T-helper 2 cell (primary cell): ENCODE results near the gene EDN1.
"Not testable (repeated sequence)": the region's sequence is repeated elsewhere in the genome, so short reads cannot be mapped to it uniquely, and the experiment has no call there.

Experiments used
- DNase-seq, 5 experiments: peaks; one replicate each; pipeline versions ENCODE4 v3.0.0 to v3.0.0-alpha.2; 2012 to 2022

EDN1 gene

GRCh38 chr6:12294851-12295536 lies 4.8 kb downstream of the EDN1 start:
- DNase-seq = no peak

DNA sequence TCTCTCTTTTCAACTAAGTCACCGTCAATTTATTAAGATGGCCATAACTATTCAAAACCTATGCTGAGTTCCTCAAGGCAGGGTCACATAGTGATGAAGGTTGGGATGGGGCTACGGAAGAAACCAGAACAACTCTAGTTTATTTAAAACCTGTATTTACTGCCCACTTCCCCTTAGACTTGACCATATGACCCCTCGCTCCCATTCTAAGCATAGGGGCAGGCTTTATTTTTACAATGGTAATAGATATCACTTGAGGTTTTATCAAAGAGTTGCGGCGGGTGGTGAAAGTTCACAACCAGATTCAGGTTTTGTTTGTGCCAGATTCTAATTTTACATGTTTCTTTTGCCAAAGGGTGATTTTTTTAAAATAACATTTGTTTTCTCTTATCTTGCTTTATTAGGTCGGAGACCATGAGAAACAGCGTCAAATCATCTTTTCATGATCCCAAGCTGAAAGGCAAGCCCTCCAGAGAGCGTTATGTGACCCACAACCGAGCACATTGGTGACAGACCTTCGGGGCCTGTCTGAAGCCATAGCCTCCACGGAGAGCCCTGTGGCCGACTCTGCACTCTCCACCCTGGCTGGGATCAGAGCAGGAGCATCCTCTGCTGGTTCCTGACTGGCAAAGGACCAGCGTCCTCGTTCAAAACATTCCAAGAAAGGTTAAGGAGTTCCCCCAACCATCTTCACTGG lies 5.5 kb downstream of the EDN1 start:
- no peak for DNase-seq

- DNase-seq = no peak
Observed at GRCh38 chr6:12296255-12296573, 6.1 kb downstream of the EDN1 start.

DNA sequence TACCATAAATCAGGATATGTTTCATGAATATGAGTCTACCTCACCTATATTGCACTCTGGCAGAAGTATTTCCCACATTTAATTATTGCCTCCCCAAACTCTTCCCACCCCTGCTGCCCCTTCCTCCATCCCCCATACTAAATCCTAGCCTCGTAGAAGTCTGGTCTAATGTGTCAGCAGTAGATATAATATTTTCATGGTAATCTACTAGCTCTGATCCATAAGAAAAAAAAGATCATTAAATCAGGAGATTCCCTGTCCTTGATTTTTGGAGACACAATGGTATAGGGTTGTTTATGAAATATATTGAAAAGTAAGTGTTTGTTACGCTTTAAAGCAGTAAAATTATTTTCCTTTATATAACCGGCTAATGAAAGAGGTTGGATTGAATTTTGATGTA lies 6.4 kb downstream of the EDN1 start:
- no peak for DNase-seq

- DNase-seq = no peak
Observed at GRCh38 chr6:12297363-12298016, 7.3 kb downstream of the EDN1 start.

GRCh38 chr6:12298017-12298978 lies 8.1 kb downstream of the EDN1 start:
- DNase-seq = no peak

GRCh38 chr6:12298995-12299394 lies 8.8 kb downstream of the EDN1 start:
- DNase-seq = no peak

DNA sequence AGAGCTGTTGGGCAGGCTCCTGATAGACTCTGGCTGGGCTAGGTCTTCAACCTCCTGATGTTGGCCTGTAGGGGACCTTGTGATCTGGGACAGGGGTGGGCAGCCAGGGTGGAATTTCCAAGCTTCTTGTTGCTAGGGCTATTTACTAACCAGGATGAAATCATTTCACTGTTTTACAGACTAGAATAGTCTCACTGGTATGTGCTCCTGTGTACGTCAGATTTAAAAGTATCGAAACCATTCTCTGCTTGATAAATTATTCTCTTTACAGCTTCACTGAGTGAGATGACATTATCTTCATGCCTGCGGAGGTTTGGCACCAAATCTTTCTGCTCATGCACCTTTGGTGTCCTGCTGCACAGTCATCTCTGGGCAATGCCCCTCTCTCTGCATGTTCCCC lies 10.9 kb downstream of the EDN1 start:
- no peak for DNase-seq

- no peak for DNase-seq
Observed at GRCh38 chr6:12304487-12304886, 14.3 kb downstream of the EDN1 start.

- DNase-seq = no peak
Observed at GRCh38 chr6:12309070-12309469, 18.9 kb downstream of the EDN1 start.

DNA sequence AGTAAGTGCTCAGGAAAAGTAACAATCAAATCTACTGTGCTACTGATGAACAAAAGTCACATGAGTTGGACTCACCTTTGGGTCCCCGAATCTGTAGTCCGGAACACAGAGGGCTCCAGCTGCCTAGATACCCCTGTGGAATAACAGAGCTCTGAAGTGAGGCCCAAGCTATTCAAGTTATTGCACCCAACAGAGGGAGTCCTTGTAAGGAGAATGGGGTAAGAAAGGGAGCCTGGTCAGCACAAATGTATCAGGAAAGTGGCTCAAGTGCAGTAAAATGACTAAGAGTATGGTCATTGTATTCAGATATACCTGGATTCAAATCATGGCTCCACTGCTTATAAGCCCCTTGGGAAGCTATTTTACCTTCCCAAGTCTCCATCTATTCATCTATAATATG lies 20.9 kb downstream of the EDN1 start:
- no peak for DNase-seq

GRCh38 chr6:12312736-12313135 lies 22.6 kb downstream of the EDN1 start:
- no peak for DNase-seq

DNA sequence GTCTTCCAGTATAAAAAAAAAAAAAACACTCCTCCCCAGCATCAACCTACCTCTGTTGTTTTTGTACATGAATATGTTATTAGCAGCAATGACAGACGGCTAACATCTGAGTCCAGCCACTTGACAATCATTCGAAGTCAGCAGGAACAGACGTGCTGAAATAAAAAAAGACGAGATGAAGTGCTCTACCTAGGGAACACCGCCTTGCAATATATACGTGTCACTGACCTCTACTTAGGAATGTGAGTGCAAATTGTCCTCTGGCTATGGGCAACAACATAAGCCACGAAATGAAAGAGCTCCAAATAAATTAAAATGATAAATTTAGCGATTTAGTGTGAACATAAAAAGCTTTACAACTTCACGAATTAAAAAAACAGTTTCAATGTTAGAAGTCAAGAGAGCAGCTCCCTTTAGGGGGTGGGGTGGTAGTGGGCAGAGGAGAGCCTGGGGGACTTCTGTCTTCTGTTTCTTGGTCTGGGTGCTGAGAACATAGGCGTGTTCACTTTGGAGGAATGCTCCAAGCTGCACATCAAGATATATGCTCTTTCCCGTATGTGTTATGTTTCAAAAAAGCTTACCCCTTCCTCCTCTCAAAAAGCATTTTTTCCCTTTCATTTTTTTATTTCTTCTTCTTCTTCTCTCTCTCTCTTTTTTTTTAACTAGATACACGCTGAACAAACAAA lies 23.3 kb downstream of the EDN1 start:
- no peak for DNase-seq

DNA sequence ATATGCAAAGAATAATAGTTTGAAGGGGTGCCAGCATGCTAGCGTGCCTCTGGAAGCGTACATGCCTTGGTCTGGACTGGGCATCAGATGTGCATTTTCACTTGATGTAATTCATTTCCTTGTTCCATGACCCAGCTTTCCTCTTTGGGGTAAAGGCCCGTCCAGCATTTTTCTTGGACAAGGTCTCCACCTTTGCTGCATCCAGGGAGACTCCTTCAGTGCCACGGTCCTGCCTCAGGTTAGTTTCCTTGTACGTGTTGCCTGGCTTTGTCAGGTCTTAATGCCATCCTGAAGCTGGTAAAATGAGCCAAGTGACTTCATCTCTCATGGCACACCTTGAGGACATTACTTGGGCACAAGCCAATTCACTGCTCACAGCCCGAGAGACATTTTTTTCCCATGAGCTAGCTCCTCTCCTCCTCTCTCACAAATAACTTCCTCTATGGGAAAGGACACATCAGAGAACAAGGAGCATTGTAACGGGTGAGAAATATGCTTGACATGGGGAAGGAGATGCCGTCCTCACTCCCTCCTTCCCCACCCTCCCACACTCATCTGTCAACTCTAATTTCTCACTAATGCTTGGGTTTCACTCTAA lies 23.9 kb downstream of the EDN1 start:
- no peak for DNase-seq

GRCh38 chr6:12314751-12315150 lies 24.6 kb downstream of the EDN1 start:
- no peak for DNase-seq

DNA sequence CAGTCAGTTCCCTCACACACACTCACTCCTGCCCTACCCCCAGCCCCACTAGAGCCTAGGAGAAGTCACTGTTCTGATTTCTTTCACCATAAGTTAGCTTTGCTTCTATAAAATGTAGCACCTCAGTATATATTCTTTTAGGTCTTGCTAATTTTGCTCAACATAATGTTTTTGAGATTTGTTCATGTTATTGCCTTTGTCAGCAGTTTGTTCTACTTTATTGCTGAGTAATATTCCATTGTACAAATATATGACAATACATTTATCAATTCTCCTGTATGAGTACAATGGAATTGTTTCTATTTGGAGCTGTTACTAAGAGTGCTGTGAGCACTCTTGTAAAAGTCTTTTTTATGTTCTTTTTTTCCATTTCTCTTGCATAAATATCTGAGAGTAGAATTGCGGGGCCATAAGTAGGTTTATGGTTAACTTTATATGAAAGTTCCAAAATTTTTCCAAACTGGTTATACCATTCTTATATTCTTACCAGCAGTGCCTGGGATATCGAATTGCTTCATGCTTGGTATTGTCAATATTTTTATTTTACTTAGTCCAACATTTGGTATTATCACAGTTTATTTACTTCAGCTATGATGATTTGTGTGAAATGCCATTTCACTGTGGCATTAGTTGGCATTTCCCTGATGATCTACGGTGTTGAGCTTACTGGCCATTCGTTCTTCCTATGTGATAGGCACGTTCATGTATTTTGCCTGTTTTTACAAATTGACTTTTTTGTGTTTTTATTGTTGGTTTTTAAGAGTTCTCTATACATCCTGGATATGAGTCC lies 25.3 kb downstream of the EDN1 start:
- DNase-seq = no peak

GRCh38 chr6:12318749-12319148 lies 28.6 kb downstream of the EDN1 start:
- no peak for DNase-seq

- DNase-seq = not testable (repeated sequence)
Observed at GRCh38 chr6:12320074-12320473, 29.9 kb downstream of the EDN1 start.

- DNase-seq = no peak
Observed at GRCh38 chr6:12324099-12324498, 33.9 kb downstream of the EDN1 start.

- no peak for DNase-seq
Observed at GRCh38 chr6:12324748-12325147, 34.6 kb downstream of the EDN1 start.

DNA sequence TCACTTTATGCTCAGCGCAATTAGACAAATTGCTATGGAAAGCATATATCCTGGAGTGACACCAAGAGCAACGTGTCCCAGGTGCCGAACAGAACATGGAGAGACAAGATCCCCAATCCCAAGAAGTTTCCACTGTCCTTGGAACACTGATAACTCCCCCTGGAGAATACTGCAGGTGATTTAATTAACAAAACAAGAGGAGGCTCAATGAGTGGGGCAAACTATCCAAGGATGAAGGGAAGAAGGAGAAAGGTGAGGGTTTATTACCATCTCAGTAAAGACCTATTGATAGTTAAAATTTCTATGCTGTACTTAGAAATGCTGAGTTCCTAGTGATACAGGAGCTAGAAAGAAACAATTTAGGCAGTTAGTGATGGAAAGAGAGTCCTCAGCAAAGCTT lies 35.7 kb downstream of the EDN1 start:
- DNase-seq = no peak
